H1 (cell line): ENCODE results near the gene RAB10. TPM values are rescaled to one million over a fixed set of nuclear protein-coding genes. Genes with fewer than 3 reads are reported as not detected.

Source experiments
- CTCF ChIA-PET: fragments of 300-600 bp; sonication (Branson Sonifier 250); formaldehyde crosslinking; loops from one replicate; lab custom pipeline; 2021; ENCODE audit not compliant: partially characterized antibody; lab: Charles Lee
- POLR2A ChIA-PET: fragments of 300-600 bp; sonication (Branson Sonifier 250); formaldehyde crosslinking; loops from one replicate; lab custom pipeline; 2021; ENCODE audit warnings: inconsistent platforms; ENCODE audit not compliant: partially characterized antibody; lab: Charles Lee
- DNase-seq, 2 experiments: peaks; one replicate each; pipeline versions ENCODE4 v3.0.0 to v3.0.0-alpha.2; 2010 to 2022; ENCODE audit warnings: low spot score in 2 of 2, low read depth in 1 of 2, mixed read lengths in 1 of 2
- FAIRE-seq: peaks from 2 replicates; lab custom pipeline; 2011; peaks lifted over from hg19 to GRCh38; lab: Jason Lieb, UNC
- H2AFZ ChIP-seq: 2 replicates; pipeline ENCODE4 v1.8.1; 2012; ENCODE audit warnings: low read length, inconsistent platforms
- H2AK5ac ChIP-seq: 2 replicates; pipeline ENCODE4 v1.6.1; 2013; ENCODE audit warnings: low read depth, low read length
- H2BK120ac ChIP-seq: replicated peaks from 2 replicates; pipeline ENCODE3; 2013; ENCODE audit warnings: low read depth, low read length, inconsistent platforms
- H2BK12ac ChIP-seq: 2 replicates; pipeline ENCODE4 v1.6.1; 2013; ENCODE audit warnings: low read depth, low read length
- H2BK15ac ChIP-seq: 2 replicates; pipeline ENCODE4 v1.6.1; 2013; ENCODE audit warnings: low read length
- H2BK20ac ChIP-seq: 2 replicates; pipeline ENCODE4 v1.6.1; 2013; ENCODE audit warnings: low read length
- H2BK5ac ChIP-seq: 2 replicates; pipeline ENCODE4 v1.6.1; 2013; ENCODE audit warnings: low read depth, low read length
- H3K14ac ChIP-seq: 2 replicates; pipeline ENCODE4 v1.6.1; 2013; ENCODE audit warnings: inconsistent platforms; ENCODE audit not compliant: insufficient read length
- H3K18ac ChIP-seq: 2 replicates; pipeline ENCODE4 v1.6.1; 2013; ENCODE audit warnings: low read length; ENCODE audit errors: extremely low read depth
- H3K23ac ChIP-seq: 2 replicates; pipeline ENCODE4 v1.6.1; 2013; ENCODE audit warnings: inconsistent platforms; ENCODE audit not compliant: insufficient read length
- H3K23me2 ChIP-seq: 2 replicates; pipeline ENCODE4 v1.6.1; 2013; ENCODE audit warnings: low read depth, low read length
- H3K27ac ChIP-seq: 2 replicates; pipeline ENCODE4 v1.6.1; 2011; ENCODE audit warnings: low read depth, low read length, inconsistent platforms
- H3K27me3 ChIP-seq, 4 experiments: replicated peaks in 1 of 4; 1 replicate in 1 of 4; 2 replicates in 3 of 4; pipeline versions ENCODE4 v1.6.1 to v1.8.1; 2011 to 2013; ENCODE audit warnings: low read length in 3 of 4, mild to moderate bottlenecking in 3 of 4, inconsistent platforms in 2 of 4, mixed read lengths in 2 of 4, moderate library complexity in 1 of 4; ENCODE audit not compliant: control insufficient read depth in 3 of 4, insufficient read depth in 3 of 4; ENCODE audit errors: extremely low read depth in 1 of 4
- H3K36me3 ChIP-seq, 4 experiments: 2 replicates each; pipeline versions ENCODE4 v1.6.1 to v1.8.1; 2011 to 2013; ENCODE audit warnings: mild to moderate bottlenecking in 4 of 4, low read length in 3 of 4, moderate library complexity in 2 of 4, control low read depth in 1 of 4, inconsistent platforms in 1 of 4; ENCODE audit not compliant: insufficient read depth in 4 of 4, control insufficient read depth in 2 of 4
- H3K4ac ChIP-seq: replicated peaks from 2 replicates; pipeline ENCODE3; 2013; ENCODE audit warnings: low read length, low read depth, mixed read lengths, inconsistent platforms; ENCODE audit not compliant: insufficient read length
- H3K4me1 ChIP-seq, 4 experiments: replicated peaks in 1 of 4; 1 replicate in 1 of 4; 2 replicates in 3 of 4; pipeline versions ENCODE4 v1.6.1 to v1.8.1; 2011 to 2013; ENCODE audit warnings: low read length in 3 of 4, inconsistent platforms in 2 of 4, mixed read lengths in 1 of 4; ENCODE audit not compliant: insufficient read depth in 4 of 4, control insufficient read depth in 3 of 4
- H3K4me2 ChIP-seq, 2 experiments: 2 replicates each; pipeline versions ENCODE4 v1.6.1 to v1.8.1; 2011 to 2013; ENCODE audit warnings: low read depth in 2 of 2, low read length in 2 of 2, control low read depth in 1 of 2, inconsistent platforms in 1 of 2, mild to moderate bottlenecking in 1 of 2; ENCODE audit not compliant: insufficient read depth in 1 of 2
- H3K4me3 ChIP-seq, 4 experiments: fragments of 200-600, 300-600 bp in 1 of 4; sonication (generic), shearing (Covaris generic), sonication (Bioruptor Twin) in 1 of 4; 2 replicates each; pipeline versions ENCODE4 v1.5.1 to v1.8.1; 2011 to 2016; ENCODE audit warnings: low read length in 4 of 4, low read depth in 3 of 4, control low read depth in 2 of 4, inconsistent platforms in 2 of 4, mild to moderate bottlenecking in 2 of 4, mixed read lengths in 1 of 4, moderate library complexity in 1 of 4; ENCODE audit not compliant: insufficient read depth in 2 of 4; ENCODE audit errors: extremely low read depth in 1 of 4
- H3K56ac ChIP-seq: replicated peaks from 2 replicates; pipeline ENCODE3; 2013; ENCODE audit warnings: low read depth, mild to moderate bottlenecking, mixed read lengths, low read length, inconsistent platforms; ENCODE audit not compliant: insufficient read length
- H3K79me1 ChIP-seq: 2 replicates; pipeline ENCODE4 v1.6.1; 2013; ENCODE audit warnings: low read depth, low read length, control low read depth
- H3K79me2 ChIP-seq, 2 experiments: 2 replicates each; pipeline versions ENCODE4 v1.6.1 to v1.8.1; 2012 to 2013; ENCODE audit warnings: low read length in 2 of 2, mild to moderate bottlenecking in 2 of 2, inconsistent platforms in 1 of 2; ENCODE audit not compliant: insufficient read depth in 2 of 2, control insufficient read depth in 1 of 2
- H3K9ac ChIP-seq, 4 experiments: replicated peaks in 1 of 4; 1 replicate in 1 of 4; 2 replicates in 3 of 4; pipeline versions ENCODE4 v1.6.1 to v1.8.1; 2011 to 2013; ENCODE audit warnings: low read depth in 3 of 4, low read length in 3 of 4, control low read depth in 2 of 4, mild to moderate bottlenecking in 2 of 4, moderate library complexity in 2 of 4, inconsistent platforms in 1 of 4; ENCODE audit errors: extremely low read depth in 1 of 4
- H3K9me3 ChIP-seq, 2 experiments: 2 replicates each; pipeline versions ENCODE4 v1.6.1 to v1.8.1; 2012 to 2013; ENCODE audit warnings: mild to moderate bottlenecking in 2 of 2, moderate library complexity in 2 of 2, control low read depth in 1 of 2, inconsistent platforms in 1 of 2, low read depth in 1 of 2, low read length in 1 of 2, mixed read lengths in 1 of 2; ENCODE audit not compliant: insufficient read depth in 2 of 2
- H4K20me1 ChIP-seq, 2 experiments: replicated peaks in 1 of 2; 2 replicates each; pipeline versions ENCODE3 to v1.8.1; 2011 to 2013; ENCODE audit warnings: inconsistent platforms in 2 of 2, low read length in 2 of 2, mild to moderate bottlenecking in 1 of 2; ENCODE audit not compliant: insufficient read depth in 2 of 2, control insufficient read depth in 1 of 2
- H4K5ac ChIP-seq: 2 replicates; pipeline ENCODE4 v1.6.1; 2013; ENCODE audit warnings: low read length, low read depth, mixed read lengths, inconsistent platforms; ENCODE audit not compliant: insufficient read length
- H4K8ac ChIP-seq: 2 replicates; pipeline ENCODE4 v1.8.0; 2013; ENCODE audit warnings: mild to moderate bottlenecking, moderate library complexity, low read length, inconsistent platforms; ENCODE audit not compliant: insufficient read depth; ENCODE audit errors: extremely low read depth
- H4K91ac ChIP-seq: replicated peaks from 2 replicates; pipeline ENCODE3; 2013; ENCODE audit warnings: low read length, mixed read lengths, inconsistent platforms; ENCODE audit not compliant: insufficient read length
- ASH2L ChIP-seq: fragments of 200-600, 300-600 bp; sonication (generic); IDR thresholded peaks from one replicate; pipeline ENCODE4 v1.7.1; 2017; ENCODE audit warnings: low read length
- BRCA1 ChIP-seq: IDR thresholded peaks from 2 replicates; pipeline ENCODE4 v1.6.1; 2012; ENCODE audit warnings: low read depth, low read length, improper control_type of control experiment
- CBX5 ChIP-seq: fragments of 300-800, 300-1000 bp; sonication (generic); IDR thresholded peaks from 2 replicates; pipeline ENCODE4 v1.7.1; 2016; ENCODE audit warnings: antibody characterized with exemption, low read length, low read depth
- CBX8 ChIP-seq: fragments of 300-800, 300-1000 bp; sonication (generic); IDR thresholded peaks from 2 replicates; pipeline ENCODE4 v1.7.1; 2016; ENCODE audit warnings: low read depth, low read length, borderline replicate concordance
- JUN ChIP-seq: IDR thresholded peaks from 2 replicates; pipeline ENCODE4 v1.6.1; 2011; ENCODE audit warnings: low read depth, mild to moderate bottlenecking, improper control_type of control experiment, low read length
- PHF8 ChIP-seq: fragments of 200-600 bp; sonication (generic); conservative IDR thresholded peaks from 2 replicates; pipeline ENCODE4 v1.7.1; 2012; ENCODE audit warnings: low read depth, mild to moderate bottlenecking, inconsistent platforms, low read length, moderate library complexity
- POLR2A ChIP-seq, 2 experiments: IDR thresholded peaks; 1 replicate in 1 of 2; 2 replicates in 1 of 2; pipeline ENCODE4 v1.6.1; 2011; ENCODE audit warnings: low read depth in 2 of 2, low read length in 2 of 2, mild to moderate bottlenecking in 2 of 2; ENCODE audit errors: control extremely low read depth in 1 of 2
- POLR2AphosphoS5 ChIP-seq: IDR thresholded peaks from 2 replicates; pipeline ENCODE4 v1.6.1; 2011; ENCODE audit warnings: low read depth, low read length
- SP4 ChIP-seq: IDR thresholded peaks from 2 replicates; pipeline ENCODE4 v1.6.1; 2012; ENCODE audit warnings: low read length, inconsistent platforms
- SRF ChIP-seq: IDR thresholded peaks from 2 replicates; pipeline ENCODE4 v1.6.1; 2011; ENCODE audit warnings: mild to moderate bottlenecking, low read depth, low read length, moderate library complexity
- SUZ12 ChIP-seq: fragments of 200-600 bp; sonication (generic); IDR thresholded peaks from 2 replicates; pipeline ENCODE4 v1.6.1; 2012; ENCODE audit warnings: mild to moderate bottlenecking, inconsistent platforms, low read length, moderate library complexity, mixed read lengths
- TAF1 ChIP-seq: IDR thresholded peaks from 2 replicates; pipeline ENCODE4 v1.6.1; 2011; ENCODE audit warnings: mild to moderate bottlenecking, low read depth, low read length
- WGBS, 2 experiments: shearing (Covaris generic) in 1 of 2; methylation state at CpG; one replicate each; pipeline versions ENCODE4 v1.1.6 to v1.1.7; 2013 to 2015; ENCODE audit warnings: low lambda C conversion rate in 2 of 2, mixed read lengths in 2 of 2, inconsistent platforms in 1 of 2, low coverage in 1 of 2, missing lambda C conversion rate in 1 of 2; ENCODE audit not compliant: insufficient replicate concordance in 2 of 2, insufficient coverage in 1 of 2, insufficient read length in 1 of 2; ENCODE audit errors: extremely low coverage in 1 of 2, missing lambda C conversion rate in 1 of 2; 5-methylcytosine and 5-hydroxymethylcytosine counted together
- polyA plus RNA-seq, 7 experiments: library from polyadenylated mRNA; depleted of rRNA in 3 of 7; stranded (reverse) in 5 of 7; unstranded in 2 of 7; fragments of >200 nt in 5 of 7; fragments of 200-250 nt in 2 of 7; gene quantifications; 1 replicate in 5 of 7; 2 replicates in 1 of 7; 4 replicates in 1 of 7; pipeline versions ENCODE4 v1.2.1 to v1.2.3, GENCODE V29; 2011 to 2013; ENCODE audit warnings: missing spikeins in 2 of 7, mixed read lengths in 2 of 7
- total RNA-seq: library from RNA; stranded (reverse); fragmentation: NEBNext Ultra II Directional; extraction: Animal tissue kit (Norgen Biotek cat#: 25700); gene quantifications from 2 replicates; pipeline ENCODE4 v1.2.1, GENCODE V29; 2021
- TF ChIP-seq, protein P1 (sequence below), 3 experiments: IDR thresholded peaks; 1 replicate in 2 of 3; 2 replicates in 1 of 3; pipeline versions ENCODE4 v1.5.1 to v1.6.1; 2011; ENCODE audit warnings: low read length in 3 of 3, mild to moderate bottlenecking in 3 of 3, inconsistent platforms in 2 of 3, low read depth in 1 of 3, moderate library complexity in 1 of 3; ENCODE audit not compliant: insufficient read depth in 1 of 3; ENCODE audit errors: control extremely low read depth in 1 of 3

Gene RAB10
- total and polyA plus RNA-seq, 2 of the 8 experiments (the other 6 are each of a cell fraction or from before 2014, with no cell fraction given): 42.6 to 136 TPM

DNA sequence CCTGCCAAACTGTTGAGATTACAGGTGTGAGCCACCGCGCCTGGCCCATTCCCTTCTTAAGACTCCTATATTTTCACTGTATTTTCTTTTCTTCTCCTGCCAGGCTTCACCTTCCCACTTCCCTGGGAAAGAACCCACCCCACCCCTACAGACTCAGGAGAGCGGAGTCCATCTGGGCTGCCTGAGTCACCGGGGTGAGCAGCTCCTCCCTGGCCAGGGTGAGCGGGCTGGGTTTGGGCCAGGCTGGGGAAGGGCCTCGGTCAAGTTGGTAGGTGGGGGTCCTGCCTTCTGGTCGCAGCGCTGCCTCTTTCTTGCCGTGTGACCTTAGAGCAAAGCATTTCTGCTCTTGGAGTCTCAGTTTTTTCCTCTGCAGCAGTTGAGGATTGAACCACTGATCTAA is 136.9 kb downstream of the RAB10 start:
- H2AFZ ChIP-seq: no peak overlapping the region
- no peak overlapping the region for H3K56ac ChIP-seq
- no peak overlapping the region for H3K4ac ChIP-seq
- no peak overlapping the region for H3K4me2 ChIP-seq
- 82% methylated on average over 9 of the region's 9 CpGs; no CpG with 5 or more reads in 1 of the 2 experiments for WGBS, 2 experiments
- H3K27me3 ChIP-seq: peaks cover 0 to 2% (median 0%) of the 10 kb centered on the region in 4 experiments; a peak in 3 of 7 replicates
- no peak overlapping the region for H4K5ac ChIP-seq
- no peak overlapping the region for H3K23ac ChIP-seq
- H3K36me3 ChIP-seq: no peaks in the 10 kb centered on the region
- H4K91ac ChIP-seq: no peak overlapping the region
- no peak overlapping the region for H2BK12ac ChIP-seq
- H3K4me3 ChIP-seq: no peak overlapping the region
- H3K14ac ChIP-seq: no peak overlapping the region
- peaks cover 8% of the 10 kb centered on the region for H3K79me1 ChIP-seq
- H2AK5ac ChIP-seq: no peak overlapping the region
- FAIRE-seq: no peak
- ChIA-PET POLR2A (interaction anchor here (2.2 to 7.3 kb wide), 2 partner anchors 16 to 137 kb away, joined by 6 to 65 read pairs; partner anchors contain the start of gene RAB10), CTCF (interaction anchor here (1.1 to 4.2 kb wide), 13 partner anchors 11 to 220 kb away, joined by 3 to 16 read pairs (median 4); partner anchors contain the start of gene ADGRF3)
- no peak overlapping the region for H4K8ac ChIP-seq
- H3K18ac ChIP-seq: no peak overlapping the region
- no peak overlapping the region for H2BK15ac ChIP-seq
- DNase-seq: no peak
- no peak overlapping the region for H2BK120ac ChIP-seq
- no peak overlapping the region for H3K27ac ChIP-seq
- H3K23me2 ChIP-seq: peaks cover 9% of the 10 kb centered on the region
- peaks cover 2 to 17% of the 10 kb centered on the region in 2 experiments for H4K20me1 ChIP-seq
- no peaks in the 10 kb centered on the region for H3K9me3 ChIP-seq
- H3K79me2 ChIP-seq: peaks cover 0 to 11% of the 10 kb centered on the region in 2 experiments; a peak in 1 of 4 replicates
- H3K9ac ChIP-seq: no peak overlapping the region
- no peak overlapping the region for H2BK20ac ChIP-seq
- H2BK5ac ChIP-seq: no peak overlapping the region
- peaks cover 4 to 11% (median 6%) of the 10 kb centered on the region in 4 experiments; a peak in 5 of 7 replicates for H3K4me1 ChIP-seq
- TF ChIP-seq SP4: no peak
- TF ChIP-seq BRCA1: no peak
- TF ChIP-seq POLR2AphosphoS5: no peak
- TF ChIP-seq TAF1: no peak
- TF ChIP-seq ASH2L: no peak
- no peak for TF ChIP-seq SRF
- no peak for TF ChIP-seq CBX5
- no peak for TF ChIP-seq SUZ12
- TF ChIP-seq, protein P1, sequence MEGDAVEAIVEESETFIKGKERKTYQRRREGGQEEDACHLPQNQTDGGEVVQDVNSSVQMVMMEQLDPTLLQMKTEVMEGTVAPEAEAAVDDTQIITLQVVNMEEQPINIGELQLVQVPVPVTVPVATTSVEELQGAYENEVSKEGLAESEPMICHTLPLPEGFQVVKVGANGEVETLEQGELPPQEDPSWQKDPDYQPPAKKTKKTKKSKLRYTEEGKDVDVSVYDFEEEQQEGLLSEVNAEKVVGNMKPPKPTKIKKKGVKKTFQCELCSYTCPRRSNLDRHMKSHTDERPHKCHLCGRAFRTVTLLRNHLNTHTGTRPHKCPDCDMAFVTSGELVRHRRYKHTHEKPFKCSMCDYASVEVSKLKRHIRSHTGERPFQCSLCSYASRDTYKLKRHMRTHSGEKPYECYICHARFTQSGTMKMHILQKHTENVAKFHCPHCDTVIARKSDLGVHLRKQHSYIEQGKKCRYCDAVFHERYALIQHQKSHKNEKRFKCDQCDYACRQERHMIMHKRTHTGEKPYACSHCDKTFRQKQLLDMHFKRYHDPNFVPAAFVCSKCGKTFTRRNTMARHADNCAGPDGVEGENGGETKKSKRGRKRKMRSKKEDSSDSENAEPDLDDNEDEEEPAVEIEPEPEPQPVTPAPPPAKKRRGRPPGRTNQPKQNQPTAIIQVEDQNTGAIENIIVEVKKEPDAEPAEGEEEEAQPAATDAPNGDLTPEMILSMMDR (IDR thresholded peaks at IDR 0.05; ENCODE audit: control extremely low read depth in 1 of 3, insufficient read depth in 1 of 3, low read depth in 1 of 3, low read length in 3 of 3): no peak
- TF ChIP-seq JUN: no peak
- TF ChIP-seq CBX8: no peak
- TF ChIP-seq POLR2A (IDR thresholded peaks at IDR 0.05; ENCODE audit: control extremely low read depth in 1 of 2, low read depth in 2 of 2, low read length in 2 of 2): no peak
- no peak for TF ChIP-seq PHF8
